T1000 (cell line): ENCODE data around the gene CD19.

Source experiments
- DNase-seq: peaks from one replicate; lab custom pipeline; 2025; ENCODE audit warnings: mixed read lengths; lab: John Stamatoyannopoulos, UW

Gene CD19

DNA sequence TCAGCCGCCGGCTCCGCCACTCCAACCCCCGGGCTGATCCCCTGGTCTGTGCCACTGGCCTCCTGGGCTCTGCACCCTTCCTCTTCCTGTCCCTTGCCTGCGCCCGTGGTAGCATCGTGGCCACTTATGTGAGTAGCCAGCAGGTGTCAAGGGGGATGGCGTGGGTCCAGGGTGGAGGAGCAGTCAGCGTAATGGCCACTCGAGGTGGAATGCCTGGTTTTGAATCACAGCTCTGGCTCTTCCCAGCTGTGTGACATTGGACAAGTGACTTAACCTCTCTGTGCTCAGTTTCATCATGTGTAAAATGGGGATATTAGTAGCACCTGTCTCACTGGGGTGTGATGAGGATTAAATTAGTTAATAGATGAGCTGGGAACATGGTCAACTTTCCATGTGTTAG lies 50.6 kb downstream of the CD19 start:
- no peak for DNase-seq

DNA sequence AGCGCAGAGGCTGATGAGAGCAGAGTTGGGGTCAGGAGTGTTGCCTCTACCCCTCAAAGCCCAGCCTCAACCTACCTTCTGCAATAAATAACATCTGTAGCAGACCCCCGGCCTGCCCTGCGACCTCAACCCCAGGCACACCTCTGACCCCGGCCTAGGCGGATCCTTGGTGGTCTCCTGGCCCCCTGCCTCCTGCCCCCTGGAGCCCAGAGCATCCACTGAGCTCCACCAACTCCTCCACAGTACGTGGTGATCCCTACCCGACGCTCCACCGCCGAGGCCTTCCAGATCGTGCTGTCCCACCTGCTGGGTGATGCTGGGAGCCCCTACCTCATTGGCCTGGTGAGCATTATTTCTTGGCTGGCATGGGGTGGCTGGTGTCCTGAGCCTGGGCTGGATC lies 51.2 kb downstream of the CD19 start:
- no peak for DNase-seq

DNA sequence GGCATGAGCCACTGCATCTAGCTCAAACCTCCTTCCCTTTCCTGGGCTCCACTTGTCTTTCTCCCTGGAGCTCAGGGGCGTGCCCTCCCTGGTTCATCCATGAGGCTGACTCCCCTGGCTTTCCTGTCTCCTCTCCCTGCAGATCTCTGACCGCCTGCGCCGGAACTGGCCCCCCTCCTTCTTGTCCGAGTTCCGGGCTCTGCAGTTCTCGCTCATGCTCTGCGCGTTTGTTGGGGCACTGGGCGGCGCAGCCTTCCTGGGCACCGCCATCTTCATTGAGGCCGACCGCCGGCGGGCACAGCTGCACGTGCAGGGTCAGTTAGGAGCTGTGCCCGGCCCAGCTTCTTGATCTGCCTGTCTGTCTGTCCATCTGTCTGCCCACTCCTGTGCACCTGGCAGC lies 51.9 kb downstream of the CD19 start:
- DNase-seq: no peak

DNA sequence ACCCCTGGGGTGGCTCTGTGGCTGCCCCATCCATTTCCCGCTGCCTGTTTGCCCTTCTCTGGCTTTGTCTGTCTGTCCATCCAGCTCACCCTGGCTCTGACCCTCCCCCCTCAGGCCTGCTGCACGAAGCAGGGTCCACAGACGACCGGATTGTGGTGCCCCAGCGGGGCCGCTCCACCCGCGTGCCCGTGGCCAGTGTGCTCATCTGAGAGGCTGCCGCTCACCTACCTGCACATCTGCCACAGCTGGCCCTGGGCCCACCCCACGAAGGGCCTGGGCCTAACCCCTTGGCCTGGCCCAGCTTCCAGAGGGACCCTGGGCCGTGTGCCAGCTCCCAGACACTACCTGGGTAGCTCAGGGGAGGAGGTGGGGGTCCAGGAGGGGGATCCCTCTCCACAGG lies 52.3 kb downstream of the CD19 start:
- no peak for DNase-seq

DNA sequence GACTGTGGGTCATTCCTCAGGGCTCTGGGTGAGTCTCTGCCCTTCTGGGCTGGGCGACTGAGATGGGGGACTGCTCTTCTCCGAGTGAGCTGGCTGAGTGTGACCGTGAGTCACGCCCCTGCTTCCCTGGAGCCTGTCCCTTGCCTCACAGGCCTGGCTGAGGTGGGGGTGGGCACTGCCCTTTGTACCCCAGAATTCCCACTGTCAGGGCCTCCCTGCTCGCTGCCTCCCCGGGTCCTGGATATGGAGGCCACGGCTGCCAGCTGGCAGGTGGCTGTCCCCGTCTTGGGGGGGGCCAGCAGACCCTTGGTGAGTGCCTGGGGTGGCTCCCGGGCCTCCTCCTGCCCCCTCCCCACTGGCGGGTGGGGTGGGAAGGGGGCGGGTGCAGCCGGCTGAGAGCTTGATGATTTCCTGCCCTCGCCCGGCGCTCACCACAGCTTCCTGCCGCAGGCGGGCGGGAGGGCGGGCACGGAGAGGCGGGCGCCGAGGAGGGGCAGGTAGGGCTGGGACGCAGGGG lies 52.9 kb downstream of the CD19 start, which contains the start of gene LAT:
Gene LAT, plus strand, starts transcription at position 434 of the 517 bp plus-strand sequence. CDS start 366 bp downstream, outside the sequence.
- no peak for DNase-seq

DNA sequence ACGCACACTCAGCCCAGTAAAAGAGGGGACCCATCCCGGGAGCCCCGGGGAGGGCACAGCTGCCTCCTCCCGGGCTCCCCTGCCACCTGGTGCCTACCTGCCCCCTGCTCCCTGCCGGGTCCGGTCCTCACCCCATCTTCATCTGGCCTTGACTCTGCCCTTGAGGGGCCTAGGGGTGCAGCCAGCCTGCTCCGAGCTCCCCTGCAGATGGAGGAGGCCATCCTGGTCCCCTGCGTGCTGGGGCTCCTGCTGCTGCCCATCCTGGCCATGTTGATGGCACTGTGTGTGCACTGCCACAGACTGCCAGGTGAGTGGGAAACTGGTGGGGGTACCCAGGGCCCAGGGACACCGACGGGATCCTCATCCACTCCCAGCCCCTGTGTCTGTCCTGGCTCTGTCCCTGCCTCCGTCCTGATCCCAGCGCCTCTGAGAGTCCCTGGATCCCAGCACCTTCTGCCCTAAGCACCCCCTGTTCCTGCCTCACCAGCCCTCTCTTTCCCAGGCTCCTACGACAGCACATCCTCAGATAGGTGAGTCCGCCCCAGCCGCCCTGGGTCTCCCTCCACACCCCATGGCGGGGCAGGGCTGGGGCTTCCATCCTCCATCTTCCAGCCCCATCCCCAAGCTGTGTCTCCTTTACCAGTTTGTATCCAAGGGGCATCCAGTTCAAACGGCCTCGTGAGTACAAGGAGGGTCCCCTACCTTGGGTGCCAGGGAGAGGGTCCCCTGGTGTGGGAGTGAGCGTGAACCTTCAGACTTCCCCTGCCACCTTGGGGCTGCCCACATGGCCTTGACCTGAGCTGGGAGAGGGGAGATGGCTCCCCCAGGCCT lies 53.7 kb downstream of the CD19 start:
- DNase-seq: no peak

DNA sequence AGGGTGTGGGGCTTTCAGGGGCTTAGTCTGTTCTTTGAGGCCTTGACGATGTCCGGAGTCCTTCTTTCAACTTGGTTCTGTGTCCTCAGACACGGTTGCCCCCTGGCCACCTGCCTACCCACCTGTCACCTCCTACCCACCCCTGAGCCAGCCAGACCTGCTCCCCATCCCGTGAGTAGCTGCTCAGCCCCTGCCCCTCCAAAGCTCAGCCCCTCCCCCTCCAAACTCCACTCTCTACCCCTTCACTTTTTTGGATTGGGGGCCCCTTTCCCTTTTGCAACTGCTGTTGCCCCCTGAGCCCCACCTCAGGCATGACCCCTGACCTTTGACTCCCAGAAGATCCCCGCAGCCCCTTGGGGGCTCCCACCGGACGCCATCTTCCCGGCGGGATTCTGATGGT lies 54.3 kb downstream of the CD19 start:
- DNase-seq: no peak

DNA sequence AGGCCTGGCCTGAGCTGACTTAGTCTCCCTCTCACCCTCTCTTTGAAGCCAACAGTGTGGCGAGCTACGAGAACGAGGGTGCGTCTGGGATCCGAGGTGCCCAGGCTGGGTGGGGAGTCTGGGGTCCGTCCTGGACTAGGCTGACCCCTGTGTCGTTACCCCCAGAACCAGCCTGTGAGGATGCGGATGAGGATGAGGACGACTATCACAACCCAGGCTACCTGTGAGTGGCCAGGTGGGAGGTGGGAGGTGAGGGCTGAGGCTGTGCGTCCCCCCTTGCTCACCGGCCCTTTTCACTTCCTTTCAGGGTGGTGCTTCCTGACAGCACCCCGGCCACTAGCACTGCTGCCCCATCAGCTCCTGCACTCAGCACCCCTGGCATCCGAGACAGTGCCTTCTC lies 54.7 kb downstream of the CD19 start:
- DNase-seq: no peak

DNA sequence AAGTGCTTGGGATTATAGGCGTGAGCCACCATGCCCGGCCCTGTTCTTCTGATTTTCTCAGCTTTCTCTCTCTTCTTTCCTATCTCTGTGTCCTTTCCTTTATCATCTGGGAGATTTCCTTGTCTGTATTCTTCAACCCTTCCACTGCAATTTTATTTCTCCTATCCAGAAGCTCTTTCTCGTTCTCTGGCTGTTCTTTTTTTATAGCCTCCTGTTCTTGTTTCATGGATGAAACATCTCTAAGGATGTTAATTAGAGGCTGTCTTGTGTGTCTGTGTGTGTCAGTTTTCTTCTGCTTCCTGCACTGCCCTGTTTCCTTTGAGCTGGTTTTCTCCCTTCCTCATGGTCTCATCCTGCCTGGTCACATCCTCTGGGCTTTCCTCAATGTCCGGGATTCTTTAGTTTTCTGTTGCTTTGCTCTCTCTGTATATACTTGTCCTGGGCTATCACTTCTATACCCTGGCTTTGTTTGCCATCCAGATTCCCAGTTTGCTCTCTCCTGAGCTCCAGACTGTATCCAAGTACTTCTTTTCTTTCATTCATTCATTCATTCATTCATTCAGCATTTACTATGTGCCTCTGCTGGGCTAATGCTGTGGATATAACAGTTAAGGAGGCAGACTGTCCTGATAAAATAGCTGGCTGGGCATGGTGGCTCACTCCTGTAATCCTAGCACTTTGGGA lies 55.5 kb downstream of the CD19 start:
- no peak for DNase-seq
